Right lobe of liver (tissue), 4 donors: ENCODE measurements around the gene INPP4B.

Experiments
- POLR2A ChIP-seq: fragments of 450-650 bp; IDR thresholded peaks from one replicate; pipeline ENCODE4 v1.6.1; 2017; ENCODE audit warnings: antibody characterized with exemption, mild to moderate bottlenecking
- TF ChIP-seq, protein P1 (sequence below), 4 donors: fragments of 200-600 bp in 3 of 4; fragments of 450-650 bp in 1 of 4; IDR thresholded peaks; one replicate each; pipeline versions ENCODE4 v1.5.1 to v1.8.0; 2016 to 2022; ENCODE audit warnings: antibody characterized with exemption in 4 of 4, mild to moderate bottlenecking in 2 of 4
- donor health status: DM: no; HTN: no; CAD: no.
- donor health status: DM: no; HTN: no; CAD: no.
- donor health status: DM: no; HTN: yes; CAD: no.

GRCh38 chr4:142376204-142376603 lies 469.9 kb downstream of the INPP4B start:
- TF ChIP-seq, protein P1, sequence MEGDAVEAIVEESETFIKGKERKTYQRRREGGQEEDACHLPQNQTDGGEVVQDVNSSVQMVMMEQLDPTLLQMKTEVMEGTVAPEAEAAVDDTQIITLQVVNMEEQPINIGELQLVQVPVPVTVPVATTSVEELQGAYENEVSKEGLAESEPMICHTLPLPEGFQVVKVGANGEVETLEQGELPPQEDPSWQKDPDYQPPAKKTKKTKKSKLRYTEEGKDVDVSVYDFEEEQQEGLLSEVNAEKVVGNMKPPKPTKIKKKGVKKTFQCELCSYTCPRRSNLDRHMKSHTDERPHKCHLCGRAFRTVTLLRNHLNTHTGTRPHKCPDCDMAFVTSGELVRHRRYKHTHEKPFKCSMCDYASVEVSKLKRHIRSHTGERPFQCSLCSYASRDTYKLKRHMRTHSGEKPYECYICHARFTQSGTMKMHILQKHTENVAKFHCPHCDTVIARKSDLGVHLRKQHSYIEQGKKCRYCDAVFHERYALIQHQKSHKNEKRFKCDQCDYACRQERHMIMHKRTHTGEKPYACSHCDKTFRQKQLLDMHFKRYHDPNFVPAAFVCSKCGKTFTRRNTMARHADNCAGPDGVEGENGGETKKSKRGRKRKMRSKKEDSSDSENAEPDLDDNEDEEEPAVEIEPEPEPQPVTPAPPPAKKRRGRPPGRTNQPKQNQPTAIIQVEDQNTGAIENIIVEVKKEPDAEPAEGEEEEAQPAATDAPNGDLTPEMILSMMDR (IDR thresholded peaks at IDR 0.05): no peak
- TF ChIP-seq POLR2A: no peak
